Cerebellar cortex (tissue), 1 donor: ENCODE measurements around the gene AZGP1.
"Not testable (repeated sequence)": the region's sequence is repeated elsewhere in the genome, so short reads cannot be mapped to it uniquely, and the experiment has no call there.

Source experiments
- DNase-seq: peaks from one replicate; pipeline ENCODE4 v3.0.0-alpha.2; 2015; ENCODE audit warnings: low spot score

The AZGP1 gene

GRCh38 chr7:99950819-99951218, 25.0 kb downstream of the AZGP1 start:
- DNase-seq, result not testable (repeated sequence)

- DNase-seq, result no peak
These were observed 26.1 kb downstream of the AZGP1 start for GRCh38 chr7:99949645-99950228.

- no peak for DNase-seq
These were observed 28.2 kb downstream of the AZGP1 start for GRCh38 chr7:99947608-99948007.

- DNase-seq, result no peak
These were observed 31.2 kb downstream of the AZGP1 start for GRCh38 chr7:99944497-99945070.

- DNase-seq, result no peak
These were observed 32.0 kb downstream of the AZGP1 start for GRCh38 chr7:99943641-99944496.

GRCh38 chr7:99938296-99938695, 37.5 kb downstream of the AZGP1 start:
- DNase-seq, result no peak

- not testable (repeated sequence) for DNase-seq
These were observed 40.8 kb downstream of the AZGP1 start for GRCh38 chr7:99935009-99935408.

GRCh38 chr7:99930376-99930775, 45.5 kb downstream of the AZGP1 start:
- DNase-seq, result no peak

- no peak for DNase-seq
These were observed 46.1 kb downstream of the AZGP1 start for GRCh38 chr7:99929730-99930053.

- DNase-seq, result peak; percentile 62
These were observed 46.7 kb downstream of the AZGP1 start, which contains the start of gene GJC3 for GRCh38 chr7:99928994-99929729. Gene GJC3 (minus strand): TSS chr7:99929620. CDS start chr7:99929620, 0 bp downstream.

GRCh38 chr7:99928188-99928587, 47.6 kb downstream of the AZGP1 start:
- DNase-seq, result no peak

- DNase-seq, result no peak
These were observed 48.3 kb downstream of the AZGP1 start for GRCh38 chr7:99927536-99927935.

GRCh38 chr7:99926321-99926720, 49.5 kb downstream of the AZGP1 start:
- no peak for DNase-seq

- no peak for DNase-seq
These were observed 52.6 kb downstream of the AZGP1 start for GRCh38 chr7:99923200-99923599.

- no peak for DNase-seq
These were observed 55.7 kb downstream of the AZGP1 start for GRCh38 chr7:99920149-99920548.

- no peak for DNase-seq
These were observed 56.1 kb downstream of the AZGP1 start for GRCh38 chr7:99919814-99920112.

- DNase-seq, result peak; percentile 90
These were observed 56.6 kb downstream of the AZGP1 start, which contains the start of gene TRIM4 for GRCh38 chr7:99918959-99919813. Gene TRIM4 (minus strand): TSS chr7:99919530. CDS start chr7:99919401, 129 bp downstream.
